HepG2 (cell line): Measurements from ENCODE around the gene VRK2. TPM values are rescaled to one million over a fixed set of nuclear protein-coding genes. Genes with fewer than 3 reads are reported as not detected.

Source experiments
- ATAC-seq: fragments of 200-7000 bp; cut with Tn5 transposase; 3 replicates; pipeline ENCODE4 v1.9.1; 2020; ENCODE audit warnings: mild to moderate bottlenecking, moderate library complexity
- BruUV-seq: library from RNA; stranded (reverse); fragments of 400-500 nt; replicated peaks from 2 replicates; lab custom pipeline; 2021; lab: Mats Ljungman, UMichigan
- CTCF ChIA-PET: fragments of 300-600 bp; formaldehyde crosslinking; extraction: SDS; loops from one replicate; lab custom pipeline; 2021; ENCODE audit warnings: low total read pairs, inconsistent platforms, low intra/inter-chr PET ratio; lab: Yijun Ruan, JAX
- POLR2A ChIA-PET: fragments of 350-600 bp; sonication (Branson Sonifier 250); formaldehyde crosslinking; loops from one replicate; lab custom pipeline; 2020; ENCODE audit warnings: antibody characterized with exemption, inconsistent platforms; lab: Yijun Ruan, JAX
- DNase-seq: peaks from one replicate; pipeline ENCODE4 v3.0.0-alpha.2; 2015; ENCODE audit warnings: low spot score
- FAIRE-seq: peaks from 3 replicates; lab custom pipeline; 2011; peaks lifted over from hg19 to GRCh38; lab: Jason Lieb, UNC
- H2AFZ ChIP-seq: one replicate; pipeline ENCODE4 v1.6.1; 2011; ENCODE audit warnings: low read length, inconsistent platforms
- H3K27ac ChIP-seq: fragments of 300-600 bp; 3 replicates; pipeline ENCODE4 v1.8.0; 2011; ENCODE audit warnings: mixed run types, mild to moderate bottlenecking, mixed read lengths, low read length, inconsistent platforms; ENCODE audit not compliant: insufficient read depth; ENCODE audit errors: extremely low read length
- H3K27me3 ChIP-seq, 2 experiments: fragments of 200-600 bp in 1 of 2; 2 replicates in 1 of 2; 3 replicates in 1 of 2; pipeline versions ENCODE4 v1.6.0 to v1.8.0; 2011; ENCODE audit warnings: low read length in 2 of 2, mild to moderate bottlenecking in 2 of 2, moderate library complexity in 2 of 2, inconsistent platforms in 1 of 2; ENCODE audit not compliant: insufficient read depth in 2 of 2, control insufficient read depth in 1 of 2
- H3K36me3 ChIP-seq, 2 experiments: fragments of 200-600 bp in 1 of 2; replicated peaks in 1 of 2; 2 replicates in 1 of 2; 3 replicates in 1 of 2; pipeline versions ENCODE4 v1.5.1 to v1.8.0; 2011; ENCODE audit warnings: low read length in 2 of 2, inconsistent platforms in 1 of 2; ENCODE audit not compliant: insufficient read depth in 2 of 2, control insufficient read depth in 1 of 2
- H3K4me1 ChIP-seq: 2 replicates; pipeline ENCODE4 v1.5.1; 2012; ENCODE audit warnings: low read length, inconsistent platforms; ENCODE audit not compliant: insufficient read depth
- H3K4me2 ChIP-seq: 2 replicates; pipeline ENCODE4 v1.6.0; 2011; ENCODE audit warnings: low read depth, low read length, inconsistent platforms
- H3K4me3 ChIP-seq, 3 experiments: fragments of 200-600 bp in 1 of 3; sonication (generic), shearing (Covaris generic) in 1 of 3; replicated peaks in 1 of 3; 2 replicates each; pipeline ENCODE4 v1.5.1; 2011 to 2016; ENCODE audit warnings: low read length in 3 of 3, inconsistent platforms in 2 of 3, low read depth in 2 of 3, mild to moderate bottlenecking in 2 of 3, control low read depth in 1 of 3, mixed read lengths in 1 of 3; ENCODE audit not compliant: insufficient read depth in 1 of 3
- H3K79me2 ChIP-seq: one replicate; pipeline ENCODE4 v1.6.1; 2011; ENCODE audit warnings: low read length, inconsistent platforms; ENCODE audit not compliant: insufficient read depth
- H3K9ac ChIP-seq: 2 replicates; pipeline ENCODE4 v1.6.0; 2011; ENCODE audit warnings: mild to moderate bottlenecking, low read depth, low read length, inconsistent platforms; ENCODE audit not compliant: insufficient read depth
- H3K9me3 ChIP-seq: 2 replicates; pipeline ENCODE4 v1.5.1; 2012; ENCODE audit warnings: mild to moderate bottlenecking, low read length
- H4K20me1 ChIP-seq: 2 replicates; pipeline ENCODE4 v1.6.0; 2011; ENCODE audit warnings: inconsistent platforms, mild to moderate bottlenecking, low read length, moderate library complexity; ENCODE audit not compliant: insufficient read depth
- AHR ChIP-seq: IDR thresholded peaks from 2 replicates; pipeline ENCODE4 v1.6.1; 2018; ENCODE audit warnings: missing genetic modification reagents, missing compliant biosample characterization
- KDM1A ChIP-seq: IDR thresholded peaks from 2 replicates; pipeline ENCODE4 v1.6.1; 2016; ENCODE audit warnings: missing compliant biosample characterization
- MAFF ChIP-seq: IDR thresholded peaks from 2 replicates; pipeline ENCODE4 v1.6.1; 2011; ENCODE audit warnings: low read depth, low read length, improper control_type of control experiment
- MAFK ChIP-seq, 2 experiments: IDR thresholded peaks in 1 of 2; conservative IDR thresholded peaks in 1 of 2; 2 replicates each; pipeline ENCODE4 v1.6.1; 2011; ENCODE audit warnings: improper control_type of control experiment in 2 of 2, low read length in 2 of 2
- NFE2L2 ChIP-seq: fragments of 150-350 bp; IDR thresholded peaks from 2 replicates; pipeline ENCODE4 v1.6.1; 2014; ENCODE audit warnings: low read length
- POLR2AphosphoS2 ChIP-seq: IDR thresholded peaks from 2 replicates; pipeline ENCODE4 v1.6.1; 2011; ENCODE audit warnings: low read depth, low read length, improper control_type of control experiment
- SIN3A ChIP-seq: IDR thresholded peaks from 2 replicates; pipeline ENCODE4 v1.6.1; 2011; ENCODE audit warnings: low read depth, mild to moderate bottlenecking, control low read depth, low read length, borderline replicate concordance
- SYNCRIP ChIP-seq: fragments of 200-400 bp; formaldehyde crosslinking; IDR thresholded peaks from 2 replicates; pipeline ENCODE4 v1.6.1; 2018; ENCODE audit warnings: mild to moderate bottlenecking, low read depth, low read length; ENCODE audit not compliant: insufficient read depth
- ZNF10 ChIP-seq: sonication (generic); formaldehyde crosslinking; IDR thresholded peaks from 2 replicates; pipeline ENCODE4 v1.4.0; 2020; ENCODE audit warnings: mild to moderate bottlenecking, low read depth, missing genetic modification reagents, borderline replicate concordance
- WGBS: methylation state at CpG from one replicate; pipeline ENCODE4 v1.1.6; 2017; ENCODE audit warnings: low lambda C conversion rate; 5-methylcytosine and 5-hydroxymethylcytosine counted together
- in situ Hi-C: cut with HindIII; loops from 2 replicates; pipeline ENCODE4 v1.10.0; 2017; ENCODE audit warnings: low pct_unique_long_range_greater_than_20kb; ENCODE audit not compliant: extremely low pct_ligation_motif_present
- intact Hi-C: fragments of 100-400 bp; cut with micrococcal nuclease; formaldehyde crosslinking; loops from one replicate; pipeline ENCODE4 v1.10.0; 2022; ENCODE audit not compliant: unreplicated experiment
- polyA plus RNA-seq, 8 experiments: library from polyadenylated mRNA; depleted of rRNA in 3 of 8; stranded (reverse) in 7 of 8; unstranded in 1 of 8; fragments of >200 nt; fragmentation: Illumina TruSeq in 4 of 8; extraction: Trizol in 4 of 8; gene quantifications; 2 replicates each; pipeline versions ENCODE4 v1.2.1 to v1.2.3, GENCODE V29; 2011 to 2016; ENCODE audit warnings: low read depth in 4 of 8, missing spikeins in 1 of 8, mixed read lengths in 1 of 8; ENCODE audit not compliant: insufficient read depth in 1 of 8
- total RNA-seq, 5 experiments: library from RNA; depleted of rRNA; stranded (reverse); fragments of >200 nt; fragmentation: Illumina TruSeq; extraction: Trizol; gene quantifications; 2 replicates each; pipeline ENCODE4 v1.2.3, GENCODE V29; 2016; ENCODE audit warnings: low read depth in 1 of 5
- TF ChIP-seq, protein P1 (sequence below): sonication (generic); formaldehyde crosslinking; IDR thresholded peaks from 2 replicates; pipeline ENCODE4 v1.4.0; 2020; ENCODE audit warnings: missing genetic modification reagents

Gene VRK2
- total and polyA plus RNA-seq, 2 of the 13 experiments (the other 11 are each of a cell fraction or from before 2014, with no cell fraction given) = 13.3 to 29.1 TPM

DNA sequence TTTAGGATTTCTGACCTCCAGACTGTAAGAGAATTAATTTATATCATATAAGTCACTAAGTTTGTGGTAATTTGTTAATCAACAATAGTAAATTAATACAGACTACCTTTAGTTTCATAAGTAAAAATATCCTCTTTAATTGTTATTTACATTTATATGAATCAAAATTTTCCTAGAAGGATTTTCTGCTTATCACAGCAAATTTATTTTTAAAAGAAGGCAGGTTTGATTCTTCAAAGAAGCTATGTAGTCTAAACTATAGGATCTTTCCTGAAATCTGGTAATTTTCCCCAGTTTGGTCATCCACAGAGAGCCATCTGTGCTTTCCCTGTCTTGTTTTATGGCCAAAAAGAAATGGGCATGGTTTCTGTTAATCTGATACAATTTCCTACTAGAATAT is 13.1 kb upstream of the VRK2 start:
- BruUV-seq = no TSS peak
- peak; percentile 48 to 84 for TF ChIP-seq MAFK (conservative IDR thresholded peaks at IDR 0.05 in 1 of 2, IDR thresholded peaks at IDR 0.05 in 1 of 2; ENCODE audit: low read length in 2 of 2)
- peak; percentile 63; the same call in 1 of the 2 replicates for TF ChIP-seq MAFF
- no peak for TF ChIP-seq AHR (CRISPR knock-in tag)
- CTCF ChIA-PET = no interaction called here

DNA sequence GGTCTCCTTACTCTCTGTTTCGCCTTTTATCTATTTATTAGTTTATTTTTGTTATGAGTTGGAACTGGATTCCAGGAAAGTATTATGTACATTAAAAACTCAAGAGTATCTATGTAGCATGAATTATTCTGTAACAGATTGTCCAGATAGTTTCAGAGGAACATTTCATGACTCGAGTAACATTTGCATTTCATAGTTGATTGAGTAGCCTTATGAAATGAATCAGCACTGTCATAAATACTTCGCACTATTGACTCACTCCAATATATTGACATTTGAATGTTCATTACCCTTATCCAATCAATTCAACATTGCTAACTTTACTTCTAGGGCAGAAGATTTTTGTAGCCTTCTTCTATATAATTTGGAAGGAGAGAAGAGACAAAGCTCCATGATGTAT is 11.3 kb upstream of the VRK2 start:
- Histone ChIP-seq H3K4me2 (no peak overlapping the region), H3K4me1 (no peaks in the 10 kb centered on the region), H4K20me1 (no peaks in the 10 kb centered on the region), H3K4me3 (no peak overlapping the region), H3K9me3 (no peaks in the 10 kb centered on the region), H3K27ac (no peak overlapping the region), H3K79me2 (no peaks in the 10 kb centered on the region)
- BruUV-seq = no TSS peak
- 43% methylated on average over 3 of the region's 3 CpGs for WGBS
- no peak for ATAC-seq
- intact Hi-C loops = no loop called here
- TF ChIP-seq SIN3A (no peak), POLR2AphosphoS2 (no peak), NFE2L2 (no peak), KDM1A (CRISPR knock-in tag) (no peak), SYNCRIP (no peak), ZNF10 (CRISPR knock-in tag) (no peak)
- TF ChIP-seq, protein P1, sequence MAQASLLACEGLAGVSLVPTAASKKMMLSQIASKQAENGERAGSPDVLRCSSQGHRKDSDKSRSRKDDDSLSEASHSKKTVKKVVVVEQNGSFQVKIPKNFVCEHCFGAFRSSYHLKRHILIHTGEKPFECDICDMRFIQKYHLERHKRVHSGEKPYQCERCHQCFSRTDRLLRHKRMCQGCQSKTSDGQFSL (CRISPR knock-in tag) = no peak
- TF ChIP-seq, all 625 proteins: peak for 0
- no peak overlapping the region for H2AFZ ChIP-seq
- DNase-seq = no peak
- no peak overlapping the region for H3K9ac ChIP-seq
- no peaks in the 10 kb centered on the region for H3K27me3 ChIP-seq
- CTCF ChIA-PET = no interaction called here
- POLR2A ChIA-PET = no interaction called here
- H3K36me3 ChIP-seq = no peaks in the 10 kb centered on the region
- FAIRE-seq = no peak
- in situ Hi-C loops = no loop called here

More for the DNA sequence above, 13.1 kb upstream of the VRK2 start:
- H3K27ac ChIP-seq = no peak overlapping the region
- H3K36me3 ChIP-seq = no peaks in the 10 kb centered on the region
- FAIRE-seq = no peak
- no peaks in the 10 kb centered on the region for H3K79me2 ChIP-seq
- H3K27me3 ChIP-seq = no peaks in the 10 kb centered on the region
- H3K9me3 ChIP-seq = no peaks in the 10 kb centered on the region
- in situ Hi-C loops = no loop called here
- POLR2A ChIA-PET = no interaction called here
- no peak overlapping the region for H3K4me2 ChIP-seq
- H3K4me1 ChIP-seq = no peaks in the 10 kb centered on the region
- no peaks in the 10 kb centered on the region for H4K20me1 ChIP-seq
- intact Hi-C loops = no loop called here
- H3K4me3 ChIP-seq = no peak overlapping the region
- no peak for DNase-seq
- no peak overlapping the region for H3K9ac ChIP-seq
- no peak overlapping the region for H2AFZ ChIP-seq
- ATAC-seq = no peak
